Measurements from ENCODE around the gene ARPC5L.
"Not testable (repeated sequence)": the region's sequence is repeated elsewhere in the genome, so short reads cannot be mapped to it uniquely, and the experiment has no call there.

The ARPC5L gene

GRCh38 chr9:124894035-124894740 lies 32.3 kb downstream of the ARPC5L start:
- no peak for DNase-seq (ENCODE audit: low read depth)

DNA sequence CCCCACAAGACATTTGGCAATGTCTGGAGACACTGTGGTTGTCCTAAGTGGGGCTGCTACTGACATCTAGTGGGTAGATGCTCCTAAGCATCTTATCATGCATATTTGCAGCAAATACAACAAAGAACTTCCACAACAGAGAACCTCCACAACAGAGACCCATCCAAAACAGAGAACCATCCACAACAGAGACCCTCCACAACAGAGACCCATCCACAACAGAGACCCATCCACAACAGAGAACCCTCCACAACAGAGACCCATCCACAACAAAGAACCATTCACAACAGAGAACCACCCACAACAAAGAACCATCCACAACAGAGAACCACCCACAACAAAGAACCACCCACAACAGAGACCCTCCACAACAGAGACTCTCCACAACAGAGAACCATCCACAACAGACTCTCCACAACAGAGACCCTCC lies 32.8 kb downstream of the ARPC5L start:
- no peak for DNase-seq (ENCODE audit: low read depth)

DNA sequence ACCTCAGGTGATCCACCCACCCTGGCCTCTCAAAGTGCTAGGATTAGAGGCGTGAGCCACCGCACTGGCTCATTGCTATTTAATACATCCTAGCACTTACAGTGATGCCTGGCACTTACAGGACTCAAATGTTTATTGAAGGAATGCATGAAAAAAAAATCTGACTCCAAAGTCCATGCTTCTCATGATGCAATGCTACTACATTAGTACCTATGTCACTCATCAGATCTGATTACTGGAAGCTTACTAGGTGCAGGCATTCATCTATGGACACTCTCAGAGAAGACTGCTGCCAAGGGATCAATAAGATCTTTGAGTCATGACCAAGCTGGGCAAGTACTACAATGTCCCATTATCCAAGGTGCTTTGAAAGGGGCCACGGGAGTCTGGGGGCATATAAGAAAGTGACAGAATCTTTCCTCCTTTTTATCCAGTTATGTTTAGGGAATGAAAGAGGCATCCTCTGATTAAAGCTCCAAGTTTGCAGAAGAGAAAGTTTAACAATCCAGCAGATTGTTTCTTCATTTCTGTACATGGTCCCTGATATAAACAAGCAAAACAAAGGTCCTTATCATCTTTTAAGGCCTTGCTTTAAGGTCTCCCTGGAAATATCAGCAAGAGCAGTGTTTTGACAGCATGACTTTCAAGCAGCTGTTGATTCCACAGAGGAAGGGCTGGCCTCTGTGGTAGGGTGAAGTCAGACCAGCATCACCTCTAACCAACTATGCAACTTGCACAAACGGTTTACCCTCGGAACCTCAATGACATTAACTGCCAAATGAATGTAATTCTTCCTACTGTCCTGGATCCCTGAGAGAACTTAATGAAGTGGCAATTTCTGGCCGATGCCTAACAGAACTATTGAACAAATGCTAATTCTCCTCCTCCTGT lies 35.9 kb downstream of the ARPC5L start:
- DNase-seq (ENCODE audit: low read depth) = no peak

- no peak for DNase-seq (ENCODE audit: low read depth)
These were observed 37.9 kb downstream of the ARPC5L start for GRCh38 chr9:124899845-124900244.

- DNase-seq (ENCODE audit: low read depth) = no peak
These were observed 45.0 kb downstream of the ARPC5L start for GRCh38 chr9:124906966-124907365.

GRCh38 chr9:124908098-124908497 lies 46.2 kb downstream of the ARPC5L start:
- DNase-seq (ENCODE audit: low read depth) = no peak

DNA sequence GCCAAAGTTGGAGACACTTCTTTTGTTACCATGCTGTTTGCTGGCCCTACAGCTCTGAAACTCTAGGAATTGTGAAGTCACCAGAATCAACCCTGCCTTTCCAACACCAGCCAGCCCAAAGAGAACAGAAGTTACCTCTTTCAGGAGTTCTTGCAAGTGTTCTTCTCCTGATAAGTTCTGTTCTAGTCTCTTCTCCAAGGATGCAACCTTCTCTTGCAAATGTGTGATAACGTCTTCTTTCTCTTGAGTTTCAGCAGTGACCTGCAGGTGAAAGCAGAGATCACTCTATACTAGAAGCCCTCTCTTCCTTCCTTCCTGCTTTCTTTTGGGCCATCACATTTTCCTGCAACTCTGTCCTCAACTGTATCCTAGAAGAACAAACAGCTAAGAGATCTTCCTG lies 49.8 kb downstream of the ARPC5L start:
- DNase-seq (ENCODE audit: low read depth) = no peak

GRCh38 chr9:124913378-124913777 lies 51.4 kb downstream of the ARPC5L start:
- DNase-seq (ENCODE audit: low read depth) = no peak

- no peak for DNase-seq (ENCODE audit: low read depth)
These were observed 52.9 kb downstream of the ARPC5L start for GRCh38 chr9:124914753-124915405.

- not testable (repeated sequence) for DNase-seq (ENCODE audit: low read depth)
These were observed 58.5 kb downstream of the ARPC5L start for GRCh38 chr9:124920394-124920793.

Measured in stimulated activated CD8-positive, alpha-beta memory T cell treated with anti-CD3 and anti-CD28 coated beads, Interleukin-15, amount 100 ng/mL, for 1 hour (primary cell).